Glutamatergic neuron (in vitro differentiated cells): Measurements from ENCODE around the gene TPPP3. TPM values are rescaled to one million over a fixed set of nuclear protein-coding genes. Genes with fewer than 3 reads are reported as not detected.
"Not testable (repeated sequence)": the region's sequence is repeated elsewhere in the genome, so short reads cannot be mapped to it uniquely, and the experiment has no call there.

Experiments used
- DNase-seq: peaks from one replicate; pipeline ENCODE4 v3.0.0; 2022
- H3K27ac Mint-ChIP-seq: one replicate; pipeline ENCODE4 v1.8.0; 2020; ENCODE audit warnings: mild to moderate bottlenecking, mixed read lengths, inconsistent platforms; ENCODE audit not compliant: unreplicated experiment
- H3K27me3 Mint-ChIP-seq: one replicate; pipeline ENCODE4 v1.8.0; 2020; ENCODE audit warnings: mild to moderate bottlenecking, moderate library complexity, mixed read lengths, inconsistent platforms; ENCODE audit not compliant: unreplicated experiment
- H3K36me3 Mint-ChIP-seq: one replicate; pipeline ENCODE4 v1.8.0; 2020; ENCODE audit warnings: mild to moderate bottlenecking, mixed read lengths, inconsistent platforms; ENCODE audit not compliant: unreplicated experiment
- H3K4me1 Mint-ChIP-seq: one replicate; pipeline ENCODE4 v1.8.0; 2020; ENCODE audit warnings: mild to moderate bottlenecking, low read depth, mixed read lengths, inconsistent platforms; ENCODE audit not compliant: unreplicated experiment
- H3K4me3 Mint-ChIP-seq: one replicate; pipeline ENCODE4 v1.8.0; 2020; ENCODE audit warnings: mild to moderate bottlenecking, mixed read lengths, inconsistent platforms; ENCODE audit not compliant: unreplicated experiment
- H3K9me3 Mint-ChIP-seq: one replicate; pipeline ENCODE4 v1.8.0; 2020; ENCODE audit warnings: mild to moderate bottlenecking, moderate library complexity, mixed read lengths, inconsistent platforms; ENCODE audit not compliant: unreplicated experiment
- total RNA-seq: library from RNA; stranded (reverse); fragmentation: NEBNext Ultra II Directional; extraction: Animal tissue kit (Norgen Biotek cat#: 25700); gene quantifications from one replicate; pipeline ENCODE4 v1.2.1, GENCODE V29; 2021; ENCODE audit not compliant: unreplicated experiment
- TF ChIP-seq, protein P1 (sequence below): fragments of 200-600 bp; sonication (generic); IDR thresholded peaks from one replicate; pipeline ENCODE4 v1.5.0; 2021; ENCODE audit not compliant: partially characterized antibody, unreplicated experiment

TPPP3 gene
- total RNA-seq, 1 donor from 2014 or later: 21.7 TPM

GRCh38 chr16:67417333-67418061 lies 24.2 kb upstream of the TPPP3 start:
- peaks cover 5% of the 10 kb centered on the region for H3K9me3 Mint-ChIP-seq
- no peaks in the 10 kb centered on the region for H3K36me3 Mint-ChIP-seq
- TF ChIP-seq, protein P1, sequence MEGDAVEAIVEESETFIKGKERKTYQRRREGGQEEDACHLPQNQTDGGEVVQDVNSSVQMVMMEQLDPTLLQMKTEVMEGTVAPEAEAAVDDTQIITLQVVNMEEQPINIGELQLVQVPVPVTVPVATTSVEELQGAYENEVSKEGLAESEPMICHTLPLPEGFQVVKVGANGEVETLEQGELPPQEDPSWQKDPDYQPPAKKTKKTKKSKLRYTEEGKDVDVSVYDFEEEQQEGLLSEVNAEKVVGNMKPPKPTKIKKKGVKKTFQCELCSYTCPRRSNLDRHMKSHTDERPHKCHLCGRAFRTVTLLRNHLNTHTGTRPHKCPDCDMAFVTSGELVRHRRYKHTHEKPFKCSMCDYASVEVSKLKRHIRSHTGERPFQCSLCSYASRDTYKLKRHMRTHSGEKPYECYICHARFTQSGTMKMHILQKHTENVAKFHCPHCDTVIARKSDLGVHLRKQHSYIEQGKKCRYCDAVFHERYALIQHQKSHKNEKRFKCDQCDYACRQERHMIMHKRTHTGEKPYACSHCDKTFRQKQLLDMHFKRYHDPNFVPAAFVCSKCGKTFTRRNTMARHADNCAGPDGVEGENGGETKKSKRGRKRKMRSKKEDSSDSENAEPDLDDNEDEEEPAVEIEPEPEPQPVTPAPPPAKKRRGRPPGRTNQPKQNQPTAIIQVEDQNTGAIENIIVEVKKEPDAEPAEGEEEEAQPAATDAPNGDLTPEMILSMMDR: no peak
- H3K4me1 Mint-ChIP-seq: peaks cover 5% of the 10 kb centered on the region
- H3K4me3 Mint-ChIP-seq: no peak overlapping the region
- H3K27ac Mint-ChIP-seq: no peak overlapping the region
- no peak for DNase-seq
- H3K27me3 Mint-ChIP-seq: peaks cover under 1% of the 10 kb centered on the region

GRCh38 chr16:67415872-67416793 lies 22.8 kb upstream of the TPPP3 start, which contains the start of gene ZDHHC1:
Gene ZDHHC1, minus strand, starts transcription at chr16:67416477. Its CDS starts 8,702 bp downstream, at chr16:67407775.
- peak; percentile 84 for DNase-seq
- Mint-ChIP-seq H3K4me3 (peak within 1 kb of the TSS; percentile 89), H3K27me3 (no peaks in the 10 kb centered on the region), H3K4me1 (peaks cover 3% of the 10 kb centered on the region), H3K9me3 (peaks cover 6% of the 10 kb centered on the region), H3K27ac (peak within 1 kb of the TSS; percentile 41), H3K36me3 (no peaks in the 10 kb centered on the region)
- TF ChIP-seq, protein P1: peak; percentile 50

- not testable (repeated sequence) for H3K4me1 Mint-ChIP-seq, DNase-seq, H3K9me3 Mint-ChIP-seq, H3K27me3 Mint-ChIP-seq, H3K36me3 Mint-ChIP-seq
- H3K4me3 Mint-ChIP-seq: peak overlapping the region; percentile 81
- peak overlapping the region; percentile 39 for H3K27ac Mint-ChIP-seq
Measured at GRCh38 chr16:67415421-67415820, 22.1 kb upstream of the TPPP3 start.

GRCh38 chr16:67413978-67414911 lies 20.9 kb upstream of the TPPP3 start:
- no peak overlapping the region for H3K4me3 Mint-ChIP-seq
- H3K9me3 Mint-ChIP-seq: peaks cover 5% of the 10 kb centered on the region
- no peak for DNase-seq
- H3K4me1 Mint-ChIP-seq: peaks cover 3% of the 10 kb centered on the region
- no peaks in the 10 kb centered on the region for H3K36me3 Mint-ChIP-seq
- peak overlapping the region; percentile 44 for H3K27ac Mint-ChIP-seq
- H3K27me3 Mint-ChIP-seq: no peaks in the 10 kb centered on the region
- TF ChIP-seq, protein P1: no peak

GRCh38 chr16:67412294-67412693 lies 19.0 kb upstream of the TPPP3 start:
- peaks cover 5% of the 10 kb centered on the region for H3K4me1 Mint-ChIP-seq
- H3K9me3 Mint-ChIP-seq: peaks cover 5% of the 10 kb centered on the region
- DNase-seq: no peak
- H3K27me3 Mint-ChIP-seq: peaks cover 2% of the 10 kb centered on the region
- TF ChIP-seq, protein P1: no peak
- H3K27ac Mint-ChIP-seq: no peak overlapping the region
- no peak overlapping the region for H3K4me3 Mint-ChIP-seq
- H3K36me3 Mint-ChIP-seq: no peaks in the 10 kb centered on the region
